Renal cortex interstitium (tissue), 11 donors: ENCODE results near the gene MUC20. TPM values are rescaled to one million over a fixed set of nuclear protein-coding genes. Genes with fewer than 3 reads are reported as not detected.
"Not testable (repeated sequence)": the region's sequence is repeated elsewhere in the genome, so short reads cannot be mapped to it uniquely, and the experiment has no call there.

Experiments used
- DNase-seq, 11 donors: peaks; one replicate each; pipeline ENCODE4 v3.0.0-alpha.2; 2013; ENCODE audit warnings: low read depth in 9 of 11, low spot score in 4 of 11; ENCODE audit errors: extremely low read depth in 1 of 11
- polyA plus RNA-seq, 3 donors: library from polyadenylated mRNA; unstranded; fragments of 120-200 nt; gene quantifications; one replicate each; pipeline ENCODE4 v1.2.1, GENCODE V29; 2013; ENCODE audit not compliant: insufficient read length in 3 of 3

Gene MUC20
- polyA plus RNA-seq, 3 donors, result 16.3 to 37.2 (median 16.7) TPM

DNA sequence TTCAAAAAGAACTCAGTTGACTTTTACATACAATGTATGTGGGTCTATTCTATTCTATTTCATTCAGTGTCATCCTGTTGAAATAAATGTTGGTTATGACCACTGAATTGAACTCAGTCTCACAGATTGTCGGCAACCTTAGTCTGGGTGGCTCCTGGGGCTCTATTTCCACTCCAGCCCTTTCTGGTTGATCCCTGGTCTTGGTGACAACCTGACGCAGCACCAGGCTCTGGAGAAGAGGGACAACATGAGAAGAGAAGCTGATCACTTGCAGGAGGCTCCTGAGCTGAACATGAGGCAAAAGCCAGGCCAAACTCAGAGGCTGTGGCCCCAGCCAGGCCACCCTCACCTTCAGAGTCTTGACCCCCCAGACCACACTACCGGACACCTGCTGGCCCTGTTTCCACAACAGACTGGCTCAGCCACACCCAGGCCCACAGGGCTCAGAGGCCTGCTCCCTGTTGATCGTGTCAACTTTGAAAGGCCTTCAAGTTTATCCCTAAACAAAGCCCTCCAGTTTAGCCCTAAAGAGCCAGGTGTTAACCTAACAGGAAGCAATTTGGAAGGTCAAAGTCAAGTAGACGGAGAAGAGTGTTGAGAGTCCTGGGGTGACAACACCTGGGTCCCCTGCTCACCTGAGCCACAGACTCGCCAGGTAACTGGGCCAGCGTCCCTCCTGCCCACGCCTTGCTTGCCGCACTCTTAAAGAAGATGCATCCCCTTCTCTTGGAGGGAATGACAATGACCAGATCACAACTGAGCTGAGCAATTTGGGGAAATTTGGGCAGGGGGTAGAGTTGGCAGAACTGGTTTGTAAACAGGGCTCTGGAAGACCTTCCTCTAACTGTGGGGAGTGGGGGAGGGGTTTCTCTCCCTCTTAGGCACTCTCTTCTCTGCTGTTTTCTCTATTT is 15.4 kb upstream of the MUC20 start:
- no peak for DNase-seq

DNA sequence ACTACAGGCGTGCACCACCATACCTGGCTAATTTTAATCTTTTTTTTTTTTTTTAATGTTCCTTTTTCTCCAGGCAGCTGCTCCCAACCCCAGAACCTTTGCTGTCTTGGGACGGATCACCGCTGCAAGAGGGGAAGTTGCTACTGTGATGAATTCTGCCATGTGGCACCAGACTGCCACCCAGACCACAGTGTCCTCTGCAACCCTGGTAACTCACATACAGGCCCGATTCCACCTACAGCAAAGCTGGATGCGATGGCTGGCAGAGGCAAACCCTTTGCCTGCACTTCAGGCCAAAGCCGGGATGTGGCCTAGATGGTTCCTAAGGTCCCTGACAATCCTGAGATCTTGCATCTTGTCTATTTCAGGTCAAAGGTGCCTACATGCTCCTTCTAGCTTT is 12.7 kb upstream of the MUC20 start:
- no peak for DNase-seq

GRCh38 chr3:195708626-195709481 is 11.9 kb upstream of the MUC20 start:
- no peak for DNase-seq

- DNase-seq, result no peak
Observed at GRCh38 chr3:195709676-195710085, 11.1 kb upstream of the MUC20 start.

DNA sequence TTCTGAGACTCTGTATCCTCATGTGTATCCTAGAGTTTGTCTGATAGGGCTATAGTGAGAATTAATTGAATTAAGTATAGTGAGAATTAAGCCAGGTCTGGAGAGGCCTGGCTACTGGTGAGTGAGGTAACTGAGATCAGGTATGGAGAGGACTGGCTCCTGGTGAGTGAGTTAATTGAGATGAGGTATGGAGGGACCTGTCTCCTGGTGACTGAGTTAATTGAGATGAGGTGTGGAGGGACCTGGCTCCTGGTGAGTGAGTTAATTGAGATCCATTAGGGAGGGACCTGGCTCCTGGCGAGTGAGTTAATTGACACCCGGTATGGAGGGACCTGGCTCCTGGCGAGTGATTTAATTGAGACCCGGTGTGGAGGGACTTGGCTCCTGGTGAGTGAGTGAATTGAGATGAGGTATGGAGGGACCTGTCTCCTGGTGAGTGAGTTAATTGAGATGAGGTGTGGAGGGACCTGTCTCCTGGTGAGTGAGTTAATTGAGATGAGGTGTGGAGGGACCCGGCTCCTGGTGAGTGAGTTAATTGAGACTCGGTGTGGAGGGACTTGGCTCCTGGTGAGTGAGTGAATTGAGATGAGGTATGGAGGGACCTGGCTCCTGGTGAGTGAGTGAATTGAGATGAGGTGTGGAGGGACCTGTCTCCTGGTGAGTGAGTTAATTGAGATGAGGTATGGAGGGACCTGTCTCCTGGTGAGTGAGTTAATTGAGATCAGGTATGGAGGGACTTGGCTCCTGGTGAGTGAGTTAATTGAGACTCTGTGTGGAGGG is 10.5 kb upstream of the MUC20 start:
- DNase-seq, result not testable (repeated sequence)

- DNase-seq, result not testable (repeated sequence)
Observed at GRCh38 chr3:195711091-195711812, 9.5 kb upstream of the MUC20 start.

- DNase-seq, result no peak
Observed at GRCh38 chr3:195711813-195712534, 8.8 kb upstream of the MUC20 start.

DNA sequence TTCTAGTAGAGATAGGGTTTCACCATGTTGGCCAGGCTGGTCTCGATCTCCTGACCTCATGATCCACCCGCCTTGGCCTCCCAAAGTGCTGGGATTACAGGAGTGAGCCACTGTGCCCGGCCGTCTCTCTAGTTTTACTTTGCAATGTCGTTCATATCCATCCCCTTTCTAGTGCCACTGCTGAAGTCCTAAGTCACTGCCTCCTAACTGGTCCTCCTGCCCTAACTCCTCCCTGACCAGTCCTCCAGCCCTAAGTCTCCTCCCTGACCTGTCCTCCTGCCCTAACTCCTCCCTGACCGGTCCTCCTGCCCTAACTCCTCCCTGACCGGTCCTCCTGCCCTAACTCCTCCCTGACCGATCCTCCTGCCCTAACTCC is 8.3 kb upstream of the MUC20 start:
- DNase-seq, result not testable (repeated sequence)

DNA sequence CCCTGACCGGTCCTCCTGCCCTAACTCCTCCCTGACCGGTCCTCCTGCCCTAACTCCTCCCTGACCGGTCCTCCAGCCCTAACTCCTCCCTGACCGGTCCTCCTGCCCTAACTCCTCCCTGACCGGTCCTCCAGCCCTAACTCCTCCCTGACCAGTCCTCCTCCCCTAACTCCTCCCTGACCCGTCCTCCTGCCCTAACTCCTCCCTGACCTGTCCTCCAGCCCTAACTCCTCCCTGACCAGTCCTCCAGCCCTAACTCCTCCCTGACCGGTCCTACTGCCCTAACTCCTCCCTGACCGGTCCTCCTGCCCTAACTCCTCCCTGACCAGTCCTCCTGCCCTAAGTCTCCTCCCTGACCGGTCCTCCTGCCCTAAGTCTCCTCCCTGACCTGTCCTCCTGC is 7.6 kb upstream of the MUC20 start:
- not testable (repeated sequence) for DNase-seq

GRCh38 chr3:195714380-195715011 is 6.3 kb upstream of the MUC20 start:
- no peak for DNase-seq

- DNase-seq, result no peak
Observed at GRCh38 chr3:195715134-195715533, 5.6 kb upstream of the MUC20 start.

DNA sequence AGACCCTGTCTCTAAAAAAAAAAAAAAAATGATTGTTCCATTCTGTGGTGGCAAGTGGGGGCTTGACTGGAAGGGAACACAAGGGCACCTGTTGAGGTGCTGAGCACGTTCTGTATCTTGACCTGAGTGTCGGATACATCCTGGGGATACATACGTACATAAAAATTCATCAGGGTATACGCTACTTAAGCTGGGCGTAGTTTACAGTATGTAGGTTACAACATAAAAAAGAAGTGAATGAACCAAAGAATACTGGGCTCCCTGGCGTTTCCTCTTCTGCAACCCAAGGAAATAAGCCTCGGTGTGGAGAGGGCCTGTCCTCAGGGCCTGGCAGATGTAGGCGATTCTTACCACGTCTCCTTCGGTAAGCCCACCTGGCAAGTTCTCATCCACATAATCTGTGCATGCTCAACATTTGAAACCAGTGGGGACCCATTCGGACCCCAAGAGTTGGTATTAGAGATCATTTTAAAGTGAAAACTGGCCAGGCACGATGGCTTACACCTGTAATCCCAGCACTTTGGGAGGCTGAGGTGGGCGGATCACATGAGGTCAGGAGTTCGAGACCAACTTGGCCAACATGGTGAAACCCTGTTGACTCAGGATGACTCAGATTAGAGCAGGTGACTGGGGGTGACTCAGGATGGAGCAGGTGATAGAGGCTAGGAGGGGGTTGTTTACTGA is 5.1 kb upstream of the MUC20 start:
- no peak for DNase-seq

- no peak for DNase-seq
Observed at GRCh38 chr3:195717416-195717815, 3.4 kb upstream of the MUC20 start.

DNA sequence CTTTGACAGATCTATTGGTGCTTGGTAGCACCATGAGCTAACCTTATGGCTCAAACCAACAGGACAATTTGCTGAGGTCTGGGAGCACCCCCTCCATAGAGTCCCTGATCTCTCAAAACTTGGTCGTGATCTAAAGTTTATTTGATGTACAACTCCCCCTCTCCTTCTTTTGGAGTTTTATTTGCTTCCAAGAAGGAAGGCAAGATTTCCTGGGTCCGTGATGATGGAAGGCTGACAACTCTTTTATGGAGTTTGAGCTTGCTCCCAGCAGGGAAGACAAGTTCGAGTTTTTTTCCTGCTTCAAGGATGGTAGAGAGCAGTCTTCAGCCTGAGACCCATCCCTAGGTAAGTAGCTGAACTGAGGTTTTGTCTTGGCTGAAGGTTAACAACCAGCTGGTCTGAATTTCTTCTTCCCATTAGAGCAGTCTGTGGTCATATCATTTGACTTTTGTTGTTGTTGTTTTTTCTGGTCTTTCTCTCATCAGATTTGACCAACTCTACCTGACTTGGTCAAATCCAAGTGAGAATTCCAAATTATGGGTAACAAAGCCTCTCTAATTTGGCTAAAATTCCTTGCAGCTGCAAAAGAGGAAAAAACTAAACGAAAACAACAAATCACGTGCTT is 2.8 kb upstream of the MUC20 start:
- DNase-seq, result no peak

GRCh38 chr3:195718477-195718984 is 2.2 kb upstream of the MUC20 start:
- no peak for DNase-seq

- not testable (repeated sequence) for DNase-seq
Observed at GRCh38 chr3:195719514-195720254, 1.1 kb upstream of the MUC20 start.
